HG03432 (cell line): ENCODE measurements around the gene MARCOL.

ENCODE experiments used
- ATAC-seq: cut with Tn5 transposase; IDR thresholded peaks from one replicate; pipeline ENCODE4 v1.9.1; 2021; ENCODE audit warnings: mild to moderate bottlenecking, moderate library complexity; ENCODE audit not compliant: unreplicated experiment

Gene MARCOL

GRCh38 chr5:148238418-148238794 lies at the start of gene MARCOL:
TSS of gene MARCOL (plus strand) at chr5:148238525. CDS start at chr5:148238598, 73 bp downstream.
- no peak for ATAC-seq

DNA sequence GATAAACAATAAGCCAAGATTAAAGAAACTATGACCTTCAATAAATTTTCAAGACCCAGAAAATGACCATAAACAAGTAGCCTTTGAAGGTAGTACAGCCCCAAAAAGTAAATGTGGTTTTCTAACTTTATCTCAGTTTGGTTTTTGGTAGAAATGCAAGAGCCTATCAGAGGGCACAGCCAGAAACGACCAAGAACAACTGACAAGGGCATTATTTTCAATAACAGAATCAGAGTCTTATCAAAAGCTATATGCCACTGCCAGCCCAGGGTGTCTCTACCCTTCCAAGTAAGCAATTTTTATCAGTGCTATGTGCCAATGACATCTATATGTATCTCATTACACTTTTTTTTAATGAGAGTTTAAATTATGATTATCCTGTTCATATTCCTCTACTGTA lies 47.3 kb upstream of the MARCOL start:
- ATAC-seq = no peak

DNA sequence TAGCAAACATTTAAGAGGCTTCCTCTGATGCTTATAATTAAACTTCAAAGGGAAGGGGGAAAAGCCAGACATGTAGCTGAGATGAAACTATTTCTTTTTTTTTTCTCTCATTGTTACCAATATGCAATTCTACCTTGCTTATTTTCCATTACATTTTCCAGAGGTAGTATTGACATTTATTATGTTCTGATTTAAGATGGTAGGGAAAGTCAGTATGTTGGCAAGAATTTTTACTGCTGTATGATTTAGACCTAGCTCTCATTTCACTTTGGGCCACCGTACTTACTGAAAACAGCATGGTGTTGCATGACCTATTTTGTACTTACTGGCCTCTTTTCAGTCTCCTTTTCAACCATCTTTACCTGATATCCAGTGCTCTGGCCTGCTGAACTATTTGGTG lies 45.1 kb upstream of the MARCOL start:
- ATAC-seq = no peak

DNA sequence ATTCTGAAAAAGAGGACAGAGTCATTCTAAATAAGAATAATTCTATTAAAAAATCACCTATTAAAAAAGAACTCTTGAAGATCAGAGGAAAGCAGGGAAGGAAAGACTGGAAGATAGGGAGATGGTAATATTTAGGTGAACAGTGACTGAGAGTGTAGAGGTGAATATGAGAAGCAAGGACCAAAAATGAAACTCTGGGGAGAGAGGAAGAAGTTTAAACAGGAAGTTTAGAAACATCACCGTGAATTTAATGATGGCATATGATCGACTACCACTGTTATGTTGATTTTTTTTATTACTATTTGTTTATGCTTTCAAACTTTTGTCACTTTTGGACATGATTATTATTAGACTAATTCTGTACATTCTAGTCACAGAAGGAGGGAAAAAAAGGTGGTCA lies 37.2 kb upstream of the MARCOL start:
- no peak for ATAC-seq

DNA sequence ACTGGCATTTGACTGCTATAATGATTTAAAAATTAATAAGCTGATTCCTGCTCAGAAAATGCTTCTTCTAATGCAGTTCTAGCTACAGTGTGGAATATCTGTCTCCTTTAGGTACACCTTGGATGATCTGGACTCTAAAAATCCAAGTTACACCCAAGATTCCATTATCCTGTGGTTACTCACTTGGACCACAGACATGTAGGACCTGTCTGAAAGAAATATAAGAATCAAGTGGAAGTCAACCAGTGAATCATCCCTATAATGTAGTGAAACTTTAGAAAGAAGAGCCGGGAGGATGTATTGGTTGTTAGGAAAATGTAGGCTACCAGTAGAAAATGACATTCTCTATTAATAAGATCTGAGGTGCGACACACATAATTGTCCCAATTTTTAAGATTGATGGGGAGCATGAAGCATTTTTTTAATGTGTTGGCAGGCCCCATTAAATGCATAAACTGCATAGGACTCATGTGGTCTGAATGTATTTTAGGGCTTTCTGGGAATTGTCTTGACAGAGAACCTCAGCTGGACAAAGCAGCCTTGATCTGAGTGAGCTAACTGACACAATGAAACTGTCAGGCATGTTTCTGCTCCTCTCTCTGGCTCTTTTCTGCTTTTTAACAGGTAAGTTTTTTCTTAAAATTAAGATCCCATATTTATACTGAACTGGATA lies 35.7 kb upstream of the MARCOL start, which contains the start of gene SPINK6:
SPINK6 (plus strand) TSS at position 512 of the 673 bp plus-strand sequence; CDS start at position 567, 55 bp downstream.
- ATAC-seq = no peak

- no peak for ATAC-seq
Measured at GRCh38 chr5:148205044-148205806, 33.1 kb upstream of the MARCOL start.

DNA sequence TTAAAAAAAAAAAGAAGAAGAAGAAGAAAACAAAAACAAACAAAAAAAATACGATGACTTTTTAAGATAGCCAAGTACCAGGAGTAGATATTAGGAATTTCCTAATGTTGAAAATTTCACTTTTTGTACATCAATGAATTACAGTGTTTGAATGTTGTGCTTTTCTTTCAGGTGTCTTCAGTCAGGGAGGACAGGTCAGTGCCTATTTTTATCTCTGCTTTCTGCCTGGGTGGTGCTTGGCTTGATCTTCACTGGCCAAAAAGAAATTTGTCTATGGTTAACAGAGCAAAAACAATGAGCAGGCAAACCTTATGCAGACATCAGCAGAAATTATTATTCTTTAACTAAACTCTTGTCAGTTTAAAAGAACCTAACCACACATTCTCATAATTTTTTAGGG lies 32.5 kb upstream of the MARCOL start:
- no peak for ATAC-seq

- no peak for ATAC-seq
Measured at GRCh38 chr5:148206620-148207019, 31.7 kb upstream of the MARCOL start.

DNA sequence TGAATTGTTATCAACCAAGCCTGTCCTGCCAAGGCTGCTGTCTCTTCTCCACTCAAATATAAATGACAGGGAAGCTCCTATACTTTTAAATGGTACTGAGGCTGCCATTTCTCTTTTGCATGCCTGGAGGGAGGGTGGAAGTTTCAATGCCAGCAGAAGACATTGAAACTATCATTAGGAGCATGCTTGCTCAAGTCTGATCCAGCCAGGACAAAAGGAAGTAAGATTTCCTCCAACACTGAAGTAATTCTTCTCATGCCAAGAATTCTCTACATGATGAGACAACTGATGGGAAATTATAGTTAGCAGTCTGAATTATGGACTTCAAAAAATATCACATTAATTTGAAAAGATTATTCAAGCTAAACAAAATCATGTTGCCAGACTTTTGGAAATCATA lies 30.1 kb upstream of the MARCOL start:
- no peak for ATAC-seq

- ATAC-seq = no peak
Measured at GRCh38 chr5:148209151-148209770, 29.1 kb upstream of the MARCOL start.

DNA sequence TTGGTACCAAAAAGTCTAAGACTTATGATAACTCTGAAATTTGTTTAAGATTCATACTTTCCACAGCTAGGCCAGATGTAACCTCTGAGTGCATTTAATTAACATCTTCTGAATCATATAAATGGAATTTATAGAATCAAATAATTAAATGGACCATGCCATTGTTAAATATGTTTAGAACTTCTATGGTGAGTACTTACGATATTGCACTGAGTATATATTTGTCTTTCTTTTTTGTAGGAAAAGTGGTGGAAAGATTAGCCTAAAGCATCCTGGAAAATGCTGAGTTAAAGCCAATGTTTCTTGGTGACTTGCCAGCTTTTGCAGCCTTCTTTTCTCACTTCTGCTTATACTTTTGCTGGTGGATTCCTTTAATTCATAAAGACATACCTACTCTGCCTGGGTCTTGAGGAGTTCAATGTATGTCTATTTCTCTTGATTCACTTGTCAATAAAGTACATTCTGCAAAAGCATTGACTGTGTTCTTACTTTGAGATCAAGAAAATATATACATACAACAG lies 23.6 kb upstream of the MARCOL start:
- ATAC-seq = no peak

DNA sequence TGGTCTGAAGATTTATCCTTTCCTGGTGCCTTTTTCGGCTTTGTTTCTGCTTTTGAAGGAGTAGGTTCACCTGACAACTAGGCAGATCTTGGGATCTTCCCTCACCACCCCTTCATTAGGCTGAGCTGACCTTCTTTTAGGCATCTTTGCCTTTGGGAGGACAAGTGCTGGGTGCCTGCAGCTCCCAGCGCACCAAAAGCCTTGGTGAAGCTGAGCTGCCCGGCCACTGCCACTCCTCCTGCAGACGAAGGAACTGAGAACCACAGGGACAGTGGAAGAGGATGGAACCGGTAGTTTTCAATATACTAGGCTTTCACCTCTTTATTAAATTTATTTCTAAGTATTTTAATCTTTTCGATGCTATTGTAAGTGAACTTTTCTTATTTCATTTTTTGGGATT lies 16.8 kb upstream of the MARCOL start:
- no peak for ATAC-seq

DNA sequence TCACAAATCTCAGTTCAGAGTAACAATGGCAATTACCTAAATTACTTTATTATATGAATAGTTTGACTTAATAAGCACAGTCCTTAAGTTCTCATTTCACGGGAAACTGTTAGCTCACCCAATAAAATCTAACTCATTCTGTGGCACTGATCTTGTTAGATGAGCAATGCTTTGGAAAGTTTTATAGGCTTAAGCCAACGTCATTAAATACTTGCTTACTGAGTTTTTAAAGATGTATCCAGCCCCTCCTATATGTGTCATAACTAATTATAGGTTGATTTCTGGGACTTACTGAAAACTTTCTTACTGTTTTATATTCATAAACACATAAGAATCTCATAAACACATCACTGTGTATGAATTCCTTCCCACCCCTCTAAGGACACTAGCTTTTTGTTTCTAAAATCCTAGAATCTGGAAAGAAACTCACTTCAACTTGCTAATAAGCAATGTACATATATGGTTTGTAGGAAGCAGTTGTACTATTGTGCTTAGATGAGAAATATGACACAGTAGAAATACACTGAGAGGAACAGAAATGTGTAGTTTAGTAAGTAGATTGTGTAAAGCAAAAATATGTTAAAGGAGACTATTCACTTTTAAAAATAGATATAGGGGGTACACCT lies 14.1 kb upstream of the MARCOL start:
- ATAC-seq = no peak

DNA sequence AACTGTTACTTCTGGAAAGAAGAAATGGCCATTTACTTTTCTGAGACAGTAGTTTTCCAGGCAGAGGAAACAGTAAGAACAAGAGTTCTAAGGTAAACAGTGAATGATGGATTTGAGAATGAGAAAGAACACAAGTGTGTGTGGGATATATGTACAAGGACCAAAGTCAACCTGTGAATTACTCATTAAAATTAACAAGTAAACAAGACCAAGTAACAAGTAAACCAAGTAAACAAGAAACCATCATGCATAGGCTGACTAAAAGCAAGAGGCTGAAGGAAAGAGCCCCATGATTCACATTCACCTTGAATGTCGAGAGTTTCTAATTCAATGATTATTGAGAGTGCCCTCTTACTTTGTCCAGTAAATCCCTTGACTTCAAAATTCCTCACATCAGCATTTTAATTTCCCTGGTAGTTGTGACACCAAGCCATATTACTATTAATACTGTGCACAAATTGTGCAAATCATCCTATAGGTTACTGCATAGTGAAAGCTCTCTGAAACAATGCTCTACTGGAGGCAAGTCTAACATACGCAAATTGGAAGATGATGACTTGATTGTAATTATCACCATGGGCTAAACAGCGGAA lies 9.8 kb upstream of the MARCOL start:
- ATAC-seq = no peak

DNA sequence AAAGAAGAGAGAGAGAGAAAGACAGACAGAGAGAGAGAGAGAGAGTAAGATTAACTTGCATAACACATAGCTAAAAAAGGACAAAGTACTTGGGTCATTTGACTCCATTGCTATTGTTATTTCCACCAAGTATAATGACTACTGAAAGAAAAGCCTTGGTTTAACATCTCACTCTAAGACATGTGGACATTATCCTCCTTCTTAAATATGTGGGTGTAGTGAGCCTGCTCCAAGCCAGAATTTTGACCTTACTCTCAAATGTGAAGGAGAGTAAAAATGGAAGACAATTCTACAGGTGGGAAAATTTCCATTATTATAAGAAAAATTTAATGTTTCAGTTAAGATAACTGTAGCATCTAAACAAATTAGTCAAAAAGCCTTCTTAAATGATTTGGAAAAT lies 8.5 kb upstream of the MARCOL start:
- ATAC-seq = no peak

DNA sequence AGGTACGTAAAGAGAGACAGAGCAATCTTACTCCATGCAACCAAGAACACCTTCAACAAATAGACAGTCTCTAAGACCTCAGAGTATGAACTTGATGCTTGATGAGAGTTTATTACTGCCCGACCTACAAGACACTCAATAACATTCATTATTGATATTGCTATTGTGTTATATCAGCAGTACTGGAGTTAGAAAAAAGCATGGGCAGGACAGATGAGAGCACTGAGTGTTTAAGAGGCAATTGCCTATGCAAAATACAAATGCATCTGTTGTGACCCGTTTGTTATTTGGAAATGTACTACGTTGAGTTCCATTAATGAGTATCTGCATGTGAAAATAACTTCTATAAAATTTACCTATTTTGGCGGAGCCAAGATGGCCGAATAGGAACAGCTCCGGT lies 8.1 kb upstream of the MARCOL start:
- no peak for ATAC-seq

DNA sequence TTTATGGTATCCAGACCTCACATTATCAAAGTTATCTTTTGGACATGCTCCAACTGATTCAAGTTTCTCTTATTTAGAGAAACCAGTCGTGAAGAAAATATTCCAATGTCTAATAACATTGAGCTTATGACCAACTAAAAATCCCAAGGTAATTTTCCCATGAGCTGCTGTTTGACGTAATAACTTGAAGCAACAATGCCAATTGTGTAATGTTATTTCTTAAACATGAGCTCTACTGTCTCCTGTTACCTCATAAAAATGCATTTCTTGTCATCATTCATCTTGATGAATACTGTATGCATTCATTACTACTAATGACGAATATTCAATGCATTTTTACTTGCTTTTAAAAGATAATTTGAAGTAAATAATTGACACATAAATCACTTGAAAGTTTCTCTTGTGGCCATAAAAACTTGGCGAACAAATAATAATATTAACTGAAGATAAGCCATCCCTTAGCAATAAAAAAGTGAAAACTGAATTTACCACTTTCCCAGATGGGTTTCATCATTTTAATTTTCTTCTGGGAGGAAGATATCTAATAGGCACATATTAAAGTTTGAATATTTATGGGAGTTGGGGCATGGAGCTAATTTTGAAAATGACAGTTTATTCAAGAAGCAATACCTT lies 424 bp upstream of the MARCOL start:
- no peak for ATAC-seq

- ATAC-seq = no peak
Measured at GRCh38 chr5:148248894-148249293, 10.6 kb downstream of the MARCOL start.

GRCh38 chr5:148255456-148255855 lies 17.1 kb downstream of the MARCOL start:
- no peak for ATAC-seq

DNA sequence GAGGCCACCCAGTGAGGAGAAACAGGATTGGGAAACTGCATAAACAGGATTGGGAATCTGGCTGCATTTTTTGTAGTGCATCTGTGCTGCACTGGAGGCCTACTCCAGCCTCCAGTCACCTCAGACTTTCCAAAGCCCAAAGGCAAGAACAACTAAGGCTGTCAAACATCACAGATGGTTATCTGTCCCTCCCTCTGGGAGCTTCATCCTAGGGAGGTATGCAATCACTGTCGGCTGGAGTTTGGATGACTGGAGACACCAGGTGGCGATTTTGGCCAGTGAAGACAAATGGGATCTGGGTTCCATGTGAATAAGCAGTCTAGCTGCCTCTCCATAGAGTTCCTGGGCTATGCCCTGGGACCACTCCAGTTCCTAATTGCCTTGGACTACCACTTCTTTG lies 21.0 kb downstream of the MARCOL start:
- ATAC-seq = no peak

GRCh38 chr5:148261221-148261620 lies 22.9 kb downstream of the MARCOL start:
- ATAC-seq = no peak
